ENCODE data around the gene LIN52. TPM values are rescaled to one million over a fixed set of nuclear protein-coding genes. Genes with fewer than 3 reads are reported as not detected.

Gene LIN52, protein sequence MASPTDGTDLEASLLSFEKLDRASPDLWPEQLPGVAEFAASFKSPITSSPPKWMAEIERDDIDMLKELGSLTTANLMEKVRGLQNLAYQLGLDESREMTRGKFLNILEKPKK
- 10 to 100 TPM in 1 of 2 donors, 1 to 10 TPM in 1; 8.7 to 22.1 TPM for total RNA-seq

DNA sequence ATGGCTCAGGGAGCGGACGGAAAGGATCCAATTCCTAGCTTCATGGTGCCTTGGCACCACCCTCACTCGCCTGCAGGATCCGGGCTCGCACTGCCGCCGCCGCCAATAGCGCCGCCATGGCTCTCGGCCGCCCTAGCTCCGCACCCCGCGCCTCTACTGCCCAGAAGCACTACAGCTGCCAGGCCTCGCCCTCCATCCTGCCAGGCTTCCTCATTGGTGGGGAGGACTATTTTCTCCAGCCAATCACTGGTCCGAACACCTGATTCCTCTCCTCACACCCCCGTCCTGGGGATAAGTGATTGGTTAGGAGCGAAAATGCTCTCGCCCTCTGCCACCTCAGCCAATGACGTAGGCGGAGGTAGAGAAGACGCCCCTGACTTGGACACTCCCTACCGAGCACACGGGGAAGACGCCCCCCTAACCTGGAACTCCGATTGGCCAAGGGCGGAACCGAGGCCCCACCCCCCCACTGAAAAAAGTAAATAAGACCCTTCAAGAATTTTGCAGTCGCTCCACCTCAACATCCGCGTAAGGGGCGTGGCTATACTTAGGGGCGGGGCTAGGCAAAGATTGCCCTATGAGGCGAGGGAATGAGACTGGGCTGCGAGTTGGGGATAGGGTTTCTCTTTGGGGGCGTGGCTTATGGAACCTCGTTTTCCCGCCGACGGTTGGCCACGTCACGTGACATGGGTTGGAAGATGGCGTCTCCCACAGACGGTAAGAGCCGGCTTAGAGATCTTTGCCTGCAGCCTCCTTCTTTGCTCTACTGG is at the start of gene LIN52, which contains the start of gene ALDH6A1:
Gene LIN52 (plus strand): TSS at position 680 of the 770 bp plus-strand sequence. CDS start 19 bp downstream, at position 699.
Gene ALDH6A1 (minus strand): TSS at position 177 of the 770 bp plus-strand sequence. CDS start 59 bp downstream, at position 118.
- ATAC-seq (ENCODE audit: insufficient number of reproducible peaks, low FRiP score, low read depth) (peak; percentile 99), DNase-seq (ENCODE audit: low spot score) (peak; percentile 100)
- H3K27me3 ChIP-seq (replicated peaks; ENCODE audit: insufficient read depth): no peaks in the 10 kb centered on the region

DNA sequence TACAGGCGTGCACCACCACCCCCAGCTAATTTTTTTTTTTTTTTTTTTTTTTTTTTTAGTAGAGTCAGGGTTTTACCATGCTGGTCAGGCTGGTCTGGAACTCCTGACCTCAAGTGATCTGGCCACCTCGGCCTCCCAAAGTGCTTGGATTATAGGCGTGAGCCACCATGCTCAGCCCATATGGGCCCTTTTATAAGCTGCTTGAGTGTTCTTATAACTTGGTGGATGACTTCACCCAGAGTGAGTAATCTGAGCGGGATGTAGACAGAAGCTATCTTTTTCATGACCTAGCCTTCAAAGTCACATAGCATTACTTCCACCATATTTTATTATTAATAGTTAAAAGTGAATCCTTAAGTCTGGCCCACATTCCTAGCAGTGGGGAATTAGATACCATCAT is 49.2 kb upstream of the LIN52 start:
- TF ChIP-seq, protein P1, sequence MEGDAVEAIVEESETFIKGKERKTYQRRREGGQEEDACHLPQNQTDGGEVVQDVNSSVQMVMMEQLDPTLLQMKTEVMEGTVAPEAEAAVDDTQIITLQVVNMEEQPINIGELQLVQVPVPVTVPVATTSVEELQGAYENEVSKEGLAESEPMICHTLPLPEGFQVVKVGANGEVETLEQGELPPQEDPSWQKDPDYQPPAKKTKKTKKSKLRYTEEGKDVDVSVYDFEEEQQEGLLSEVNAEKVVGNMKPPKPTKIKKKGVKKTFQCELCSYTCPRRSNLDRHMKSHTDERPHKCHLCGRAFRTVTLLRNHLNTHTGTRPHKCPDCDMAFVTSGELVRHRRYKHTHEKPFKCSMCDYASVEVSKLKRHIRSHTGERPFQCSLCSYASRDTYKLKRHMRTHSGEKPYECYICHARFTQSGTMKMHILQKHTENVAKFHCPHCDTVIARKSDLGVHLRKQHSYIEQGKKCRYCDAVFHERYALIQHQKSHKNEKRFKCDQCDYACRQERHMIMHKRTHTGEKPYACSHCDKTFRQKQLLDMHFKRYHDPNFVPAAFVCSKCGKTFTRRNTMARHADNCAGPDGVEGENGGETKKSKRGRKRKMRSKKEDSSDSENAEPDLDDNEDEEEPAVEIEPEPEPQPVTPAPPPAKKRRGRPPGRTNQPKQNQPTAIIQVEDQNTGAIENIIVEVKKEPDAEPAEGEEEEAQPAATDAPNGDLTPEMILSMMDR (IDR thresholded peaks at IDR 0.05): no peak
- Histone ChIP-seq H3K36me3 (no peaks in the 10 kb centered on the region), H3K4me3 (no peak overlapping the region), H3K9me3 (no peaks in the 10 kb centered on the region), H3K27ac (no peak overlapping the region), H3K4me1 (ENCODE audit: control insufficient read depth in 1 of 2, low read depth in 2 of 2) (no peaks in the 10 kb centered on the region), H3K27me3 (replicated peaks; ENCODE audit: insufficient read depth) (no peaks in the 10 kb centered on the region)
- no peak for DNase-seq (ENCODE audit: low spot score)
- ATAC-seq (ENCODE audit: insufficient number of reproducible peaks, low FRiP score, low read depth): no peak

More for the DNA sequence above, at the start of gene LIN52, which contains the start of gene ALDH6A1:
- Histone ChIP-seq H3K36me3 (no peaks in the 10 kb centered on the region), H3K4me1 (ENCODE audit: control insufficient read depth in 1 of 2, low read depth in 2 of 2) (peaks cover 16 to 23% of the 10 kb centered on the region in 2 donors), H3K9me3 (no peaks in the 10 kb centered on the region), H3K27ac (peak within 1 kb of the TSS; percentile 73 to 82), H3K4me3 (peak within 1 kb of the TSS; percentile 90)
- TF ChIP-seq, protein P1 (IDR thresholded peaks at IDR 0.05): no peak

DNA sequence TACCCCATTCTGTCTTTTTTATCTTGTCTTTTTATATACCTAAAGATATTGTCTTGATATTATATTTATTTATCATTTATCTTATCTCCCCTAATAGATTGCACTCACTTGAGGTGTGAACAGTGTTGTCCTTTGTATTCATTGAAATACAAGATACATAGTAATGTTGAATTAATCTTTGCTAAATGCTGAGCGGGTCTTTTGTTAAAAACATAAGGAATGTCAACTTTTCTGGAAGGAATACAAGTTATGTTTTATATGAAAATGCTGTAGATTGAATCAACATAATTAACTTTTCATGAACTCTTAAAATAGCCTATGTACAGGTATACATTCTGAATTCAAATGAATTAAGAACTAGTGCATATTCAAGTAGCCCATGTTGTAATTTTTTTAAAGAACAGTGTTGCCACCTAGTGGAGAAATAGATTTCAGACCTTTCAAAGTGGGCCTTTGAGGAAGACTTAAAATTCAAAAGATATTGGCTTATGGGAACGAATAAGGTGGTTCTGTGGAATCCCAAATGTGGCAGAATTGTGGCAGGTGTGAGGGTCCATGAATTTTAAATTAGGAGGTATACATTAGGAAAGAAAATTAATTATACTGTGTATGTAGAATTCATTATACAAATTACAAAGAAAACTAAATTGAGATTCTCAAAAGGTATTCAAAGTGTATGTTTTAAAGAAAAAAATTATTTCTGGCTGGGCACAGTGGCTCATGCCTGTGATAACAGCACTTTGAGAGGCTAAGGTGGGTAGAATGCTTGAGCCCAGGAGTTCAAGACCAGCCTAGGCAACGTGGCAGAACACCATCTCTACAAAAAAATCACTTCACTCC is 46.5 kb upstream of the LIN52 start:
- TF ChIP-seq, protein P1 (IDR thresholded peaks at IDR 0.05): peak; percentile 65
- Histone ChIP-seq H3K4me3 (no peak overlapping the region), H3K27me3 (replicated peaks; ENCODE audit: insufficient read depth) (no peaks in the 10 kb centered on the region), H3K27ac (no peak overlapping the region), H3K9me3 (no peaks in the 10 kb centered on the region), H3K4me1 (ENCODE audit: control insufficient read depth in 1 of 2, low read depth in 2 of 2) (no peaks in the 10 kb centered on the region), H3K36me3 (no peaks in the 10 kb centered on the region)
- ATAC-seq (ENCODE audit: insufficient number of reproducible peaks, low FRiP score, low read depth) (no peak), DNase-seq (ENCODE audit: low spot score) (no peak)

DNA sequence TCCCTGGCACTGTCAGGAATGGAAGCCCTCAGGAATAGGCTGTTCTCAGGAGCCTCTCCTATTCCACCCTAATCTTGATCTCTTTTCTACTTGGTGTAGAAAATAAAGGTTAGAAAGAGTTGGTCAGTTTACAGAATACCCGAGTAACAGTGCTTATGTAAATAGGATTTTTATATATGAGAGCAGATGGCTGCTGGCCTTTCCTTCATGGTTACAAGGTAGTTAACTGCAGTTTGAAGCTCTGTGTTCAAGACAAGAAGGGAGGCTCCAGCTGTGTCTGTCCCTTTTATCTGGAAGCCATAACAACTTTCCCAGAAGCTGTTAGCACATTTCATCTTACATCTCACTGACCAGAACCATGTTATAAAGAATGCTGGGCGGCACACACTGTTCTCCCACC is 42.5 kb upstream of the LIN52 start:
- Histone ChIP-seq H3K27ac (no peak overlapping the region), H3K36me3 (no peaks in the 10 kb centered on the region)
- no peak for ATAC-seq (ENCODE audit: insufficient number of reproducible peaks, low FRiP score, low read depth)

More for the DNA sequence above, 42.5 kb upstream of the LIN52 start:
- no peaks in the 10 kb centered on the region for H3K9me3 ChIP-seq
- no peaks in the 10 kb centered on the region for H3K27me3 ChIP-seq (replicated peaks; ENCODE audit: insufficient read depth)
- H3K4me1 ChIP-seq (ENCODE audit: control insufficient read depth in 1 of 2, low read depth in 2 of 2): no peaks in the 10 kb centered on the region
- no peak overlapping the region for H3K4me3 ChIP-seq
- TF ChIP-seq, protein P1 (IDR thresholded peaks at IDR 0.05): no peak
- no peak for DNase-seq (ENCODE audit: low spot score)

Data from thoracic aorta (tissue), 2 donors.